PFSK-1 (cell line): Measurements from ENCODE around the gene TJP2.

Source experiments
- POLR2AphosphoS5 ChIP-seq: IDR thresholded peaks from 2 replicates; pipeline ENCODE4 v1.6.1; 2012; ENCODE audit warnings: low read depth, mild to moderate bottlenecking, control low read depth, low read length, moderate library complexity
- TAF1 ChIP-seq: IDR thresholded peaks from 2 replicates; pipeline ENCODE4 v1.6.1; 2012; ENCODE audit warnings: low read length, control low read depth, borderline replicate concordance; ENCODE audit not compliant: insufficient read depth
- TF ChIP-seq, protein P1 (sequence below), 2 experiments: IDR thresholded peaks; 2 replicates each; pipeline versions ENCODE4 v1.6.1 to v1.8.0; 2011 to 2012; ENCODE audit warnings: low read depth in 2 of 2, low read length in 2 of 2, control low read depth in 1 of 2, inconsistent platforms in 1 of 2, mild to moderate bottlenecking in 1 of 2, moderate library complexity in 1 of 2; ENCODE audit not compliant: insufficient read depth in 1 of 2

DNA sequence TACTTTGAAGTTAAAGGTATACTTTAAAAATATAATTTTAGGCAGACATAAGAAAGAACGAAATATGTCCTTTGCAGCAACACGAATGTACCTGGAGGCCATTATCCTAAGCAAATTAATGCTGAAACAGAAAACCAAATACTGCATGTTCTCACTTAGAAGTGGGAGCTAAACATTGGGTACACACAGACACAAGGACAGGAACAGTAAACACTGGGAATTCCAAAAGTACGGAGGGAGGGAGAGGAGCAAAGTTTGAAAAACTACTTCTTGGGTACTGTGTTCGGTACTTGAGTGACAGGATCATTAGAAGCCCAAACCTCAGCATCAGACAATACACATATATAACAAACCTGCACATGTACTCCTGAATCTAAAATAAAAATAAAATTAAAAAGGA, 40.9 kb downstream of the TJP2 start:
- no peak for TF ChIP-seq TAF1
- no peak for TF ChIP-seq POLR2AphosphoS5
- TF ChIP-seq, protein P1, sequence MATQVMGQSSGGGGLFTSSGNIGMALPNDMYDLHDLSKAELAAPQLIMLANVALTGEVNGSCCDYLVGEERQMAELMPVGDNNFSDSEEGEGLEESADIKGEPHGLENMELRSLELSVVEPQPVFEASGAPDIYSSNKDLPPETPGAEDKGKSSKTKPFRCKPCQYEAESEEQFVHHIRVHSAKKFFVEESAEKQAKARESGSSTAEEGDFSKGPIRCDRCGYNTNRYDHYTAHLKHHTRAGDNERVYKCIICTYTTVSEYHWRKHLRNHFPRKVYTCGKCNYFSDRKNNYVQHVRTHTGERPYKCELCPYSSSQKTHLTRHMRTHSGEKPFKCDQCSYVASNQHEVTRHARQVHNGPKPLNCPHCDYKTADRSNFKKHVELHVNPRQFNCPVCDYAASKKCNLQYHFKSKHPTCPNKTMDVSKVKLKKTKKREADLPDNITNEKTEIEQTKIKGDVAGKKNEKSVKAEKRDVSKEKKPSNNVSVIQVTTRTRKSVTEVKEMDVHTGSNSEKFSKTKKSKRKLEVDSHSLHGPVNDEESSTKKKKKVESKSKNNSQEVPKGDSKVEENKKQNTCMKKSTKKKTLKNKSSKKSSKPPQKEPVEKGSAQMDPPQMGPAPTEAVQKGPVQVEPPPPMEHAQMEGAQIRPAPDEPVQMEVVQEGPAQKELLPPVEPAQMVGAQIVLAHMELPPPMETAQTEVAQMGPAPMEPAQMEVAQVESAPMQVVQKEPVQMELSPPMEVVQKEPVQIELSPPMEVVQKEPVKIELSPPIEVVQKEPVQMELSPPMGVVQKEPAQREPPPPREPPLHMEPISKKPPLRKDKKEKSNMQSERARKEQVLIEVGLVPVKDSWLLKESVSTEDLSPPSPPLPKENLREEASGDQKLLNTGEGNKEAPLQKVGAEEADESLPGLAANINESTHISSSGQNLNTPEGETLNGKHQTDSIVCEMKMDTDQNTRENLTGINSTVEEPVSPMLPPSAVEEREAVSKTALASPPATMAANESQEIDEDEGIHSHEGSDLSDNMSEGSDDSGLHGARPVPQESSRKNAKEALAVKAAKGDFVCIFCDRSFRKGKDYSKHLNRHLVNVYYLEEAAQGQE (IDR thresholded peaks at IDR 0.05; ENCODE audit: insufficient read depth in 1 of 2, low read depth in 2 of 2, low read length in 2 of 2): no peak
